A673 (cell line): ENCODE data around the gene GZF1.

ENCODE experiments used
- EZH2 ChIP-seq: fragments of 200-600 bp; sonication (generic); IDR thresholded peaks from 2 replicates; pipeline ENCODE4 v1.6.1; 2017; ENCODE audit warnings: borderline replicate concordance, low read depth, mild to moderate bottlenecking, mixed read lengths, antibody characterized with exemption, low read length; ENCODE audit not compliant: poor library complexity, severe bottlenecking
- TF ChIP-seq, protein P1 (sequence below): fragments of 300-800, 200-600 bp; sonication (generic); conservative IDR thresholded peaks from 2 replicates; pipeline ENCODE4 v1.5.1; 2017; ENCODE audit warnings: low read depth, mild to moderate bottlenecking, antibody characterized with exemption, low read length, moderate library complexity, mixed read lengths

DNA sequence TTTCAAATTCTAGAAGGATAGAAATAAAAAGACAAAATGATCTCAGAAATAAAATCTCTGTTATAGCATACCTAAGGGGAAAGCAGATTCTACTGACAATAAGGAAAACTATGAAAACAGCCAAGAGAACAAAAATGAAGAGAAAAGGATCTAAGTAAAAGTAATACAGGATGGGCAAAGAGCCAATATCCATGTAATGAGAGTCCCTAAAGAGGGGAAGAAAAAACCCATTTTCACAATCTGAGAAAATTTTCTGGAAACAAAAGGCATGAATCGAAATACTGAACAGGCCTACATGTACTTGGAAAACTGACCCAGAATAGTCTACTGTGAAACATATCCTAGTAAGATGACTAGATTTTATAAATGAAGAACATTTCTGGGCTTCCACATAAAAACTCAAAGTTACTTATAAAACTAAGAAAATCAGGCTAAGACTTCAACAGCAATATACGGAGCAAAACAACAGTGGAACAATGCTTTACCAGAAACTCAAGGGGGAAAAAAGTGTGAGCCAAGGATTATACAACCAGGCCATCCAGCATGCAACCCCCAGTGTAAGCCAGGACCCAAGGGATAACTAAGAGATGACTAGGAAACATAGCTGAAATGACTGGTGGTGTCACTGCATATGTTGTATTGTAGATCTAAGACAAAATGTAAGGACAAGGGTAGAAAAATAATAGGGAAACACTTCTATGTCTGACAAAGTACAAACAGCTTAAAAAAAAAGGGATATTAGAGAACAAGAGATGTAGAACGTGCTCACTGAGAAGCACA is 49.1 kb downstream of the GZF1 start:
- TF ChIP-seq, protein P1, sequence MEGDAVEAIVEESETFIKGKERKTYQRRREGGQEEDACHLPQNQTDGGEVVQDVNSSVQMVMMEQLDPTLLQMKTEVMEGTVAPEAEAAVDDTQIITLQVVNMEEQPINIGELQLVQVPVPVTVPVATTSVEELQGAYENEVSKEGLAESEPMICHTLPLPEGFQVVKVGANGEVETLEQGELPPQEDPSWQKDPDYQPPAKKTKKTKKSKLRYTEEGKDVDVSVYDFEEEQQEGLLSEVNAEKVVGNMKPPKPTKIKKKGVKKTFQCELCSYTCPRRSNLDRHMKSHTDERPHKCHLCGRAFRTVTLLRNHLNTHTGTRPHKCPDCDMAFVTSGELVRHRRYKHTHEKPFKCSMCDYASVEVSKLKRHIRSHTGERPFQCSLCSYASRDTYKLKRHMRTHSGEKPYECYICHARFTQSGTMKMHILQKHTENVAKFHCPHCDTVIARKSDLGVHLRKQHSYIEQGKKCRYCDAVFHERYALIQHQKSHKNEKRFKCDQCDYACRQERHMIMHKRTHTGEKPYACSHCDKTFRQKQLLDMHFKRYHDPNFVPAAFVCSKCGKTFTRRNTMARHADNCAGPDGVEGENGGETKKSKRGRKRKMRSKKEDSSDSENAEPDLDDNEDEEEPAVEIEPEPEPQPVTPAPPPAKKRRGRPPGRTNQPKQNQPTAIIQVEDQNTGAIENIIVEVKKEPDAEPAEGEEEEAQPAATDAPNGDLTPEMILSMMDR, result no peak
- TF ChIP-seq EZH2, result no peak
